Measurements from ENCODE around the gene PLCL2.
"Not testable (repeated sequence)": the region's sequence is repeated elsewhere in the genome, so short reads cannot be mapped to it uniquely, and the experiment has no call there.

The PLCL2 gene

DNA sequence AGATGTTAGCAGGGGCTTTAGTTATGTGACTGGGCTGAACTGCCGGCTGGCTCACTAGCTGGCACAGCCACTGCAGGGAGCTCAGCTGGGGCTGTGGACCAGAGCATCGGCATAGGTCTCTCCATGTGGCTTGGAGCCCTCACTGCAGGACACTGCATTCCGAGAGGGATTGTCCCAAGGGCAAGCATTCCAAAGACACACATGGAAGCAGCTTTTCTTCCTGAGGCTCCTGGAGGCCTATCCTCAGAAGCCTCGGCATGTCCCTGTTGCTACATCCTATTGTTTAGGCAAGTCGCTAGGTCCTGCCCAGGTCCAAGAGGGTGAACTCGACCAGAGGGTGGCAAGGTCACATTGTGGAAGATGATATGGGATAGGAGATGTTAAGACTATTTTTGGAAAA is 209.8 kb downstream of the PLCL2 start:
- no peaks in the 10 kb centered on the region for H3K27me3 ChIP-seq (ENCODE audit: insufficient read depth, low read length, poor library complexity)
- H3K27ac ChIP-seq (ENCODE audit: low read length): no peak overlapping the region
- DNase-seq (no peak), ATAC-seq (ENCODE audit: insufficient read depth, low read depth) (no peak)
- no peaks in the 10 kb centered on the region for H3K9me3 ChIP-seq (ENCODE audit: insufficient read depth, low read length, severe bottlenecking)
- H3K4me2 ChIP-seq (ENCODE audit: insufficient read depth, low read length): no peak overlapping the region
- H2AFZ ChIP-seq (ENCODE audit: low read depth, low read length): no peak overlapping the region
- no peaks in the 10 kb centered on the region for H4K20me1 ChIP-seq (ENCODE audit: insufficient read depth, low read length)
- 0 out of 2 replicates have a peak, but pooled peaks cover 3% of the 10 kb centered on the region for H3K36me3 ChIP-seq (ENCODE audit: insufficient read depth, low read length)
- H3K79me2 ChIP-seq (ENCODE audit: insufficient read depth, low read length): no peaks in the 10 kb centered on the region
- TF ChIP-seq, protein P1, sequence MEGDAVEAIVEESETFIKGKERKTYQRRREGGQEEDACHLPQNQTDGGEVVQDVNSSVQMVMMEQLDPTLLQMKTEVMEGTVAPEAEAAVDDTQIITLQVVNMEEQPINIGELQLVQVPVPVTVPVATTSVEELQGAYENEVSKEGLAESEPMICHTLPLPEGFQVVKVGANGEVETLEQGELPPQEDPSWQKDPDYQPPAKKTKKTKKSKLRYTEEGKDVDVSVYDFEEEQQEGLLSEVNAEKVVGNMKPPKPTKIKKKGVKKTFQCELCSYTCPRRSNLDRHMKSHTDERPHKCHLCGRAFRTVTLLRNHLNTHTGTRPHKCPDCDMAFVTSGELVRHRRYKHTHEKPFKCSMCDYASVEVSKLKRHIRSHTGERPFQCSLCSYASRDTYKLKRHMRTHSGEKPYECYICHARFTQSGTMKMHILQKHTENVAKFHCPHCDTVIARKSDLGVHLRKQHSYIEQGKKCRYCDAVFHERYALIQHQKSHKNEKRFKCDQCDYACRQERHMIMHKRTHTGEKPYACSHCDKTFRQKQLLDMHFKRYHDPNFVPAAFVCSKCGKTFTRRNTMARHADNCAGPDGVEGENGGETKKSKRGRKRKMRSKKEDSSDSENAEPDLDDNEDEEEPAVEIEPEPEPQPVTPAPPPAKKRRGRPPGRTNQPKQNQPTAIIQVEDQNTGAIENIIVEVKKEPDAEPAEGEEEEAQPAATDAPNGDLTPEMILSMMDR (IDR thresholded peaks at IDR 0.05; ENCODE audit: borderline replicate concordance, extremely low read depth, low read length, poor library complexity, severe bottlenecking): no peak
- TF ChIP-seq EZH2 (IDR thresholded peaks at IDR 0.05; ENCODE audit: borderline replicate concordance, low read depth, low read length, severe bottlenecking): no peak
- H3K4me3 ChIP-seq (ENCODE audit: low read depth in 1 of 2, low read length in 2 of 2): no peak overlapping the region
- no peaks in the 10 kb centered on the region for H3K4me1 ChIP-seq (ENCODE audit: insufficient read depth, low read length)
- no peak overlapping the region for H3K9ac ChIP-seq (ENCODE audit: low read depth, low read length)

DNA sequence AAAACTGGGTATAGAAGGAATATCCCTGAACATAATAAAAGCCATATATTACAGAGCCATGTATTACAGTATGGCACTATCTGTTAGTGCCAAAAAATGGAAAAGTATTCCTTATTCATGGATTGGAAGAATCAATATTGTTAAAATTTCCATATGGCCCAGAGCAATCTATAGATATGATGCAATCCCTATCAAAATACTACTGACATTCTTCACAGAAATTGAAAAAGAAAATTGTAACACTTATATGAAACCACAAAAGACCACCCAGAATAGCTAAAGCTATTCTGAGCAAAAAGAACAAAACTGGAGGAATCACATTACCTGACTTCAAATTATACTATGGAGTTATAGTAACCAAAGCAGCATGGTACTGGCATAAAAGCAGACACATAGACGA is 218.8 kb downstream of the PLCL2 start:
- H3K4me1 ChIP-seq (ENCODE audit: insufficient read depth, low read length): no peaks in the 10 kb centered on the region
- H3K36me3 ChIP-seq (ENCODE audit: insufficient read depth, low read length): no peaks in the 10 kb centered on the region
- no peak overlapping the region for H3K9ac ChIP-seq (ENCODE audit: low read depth, low read length)
- ATAC-seq (ENCODE audit: insufficient read depth, low read depth): no peak
- TF ChIP-seq EZH2 (IDR thresholded peaks at IDR 0.05; ENCODE audit: borderline replicate concordance, low read depth, low read length, severe bottlenecking): no peak
- TF ChIP-seq, protein P1 (IDR thresholded peaks at IDR 0.05; ENCODE audit: borderline replicate concordance, extremely low read depth, low read length, poor library complexity, severe bottlenecking): no peak
- no peaks in the 10 kb centered on the region for H3K9me3 ChIP-seq (ENCODE audit: insufficient read depth, low read length, severe bottlenecking)
- H4K20me1 ChIP-seq (ENCODE audit: insufficient read depth, low read length): no peaks in the 10 kb centered on the region
- no peak overlapping the region for H3K27ac ChIP-seq (ENCODE audit: low read length)
- H3K4me2 ChIP-seq (ENCODE audit: insufficient read depth, low read length): no peak overlapping the region
- no peak overlapping the region for H2AFZ ChIP-seq (ENCODE audit: low read depth, low read length)
- no peak overlapping the region for H3K4me3 ChIP-seq (ENCODE audit: low read depth in 1 of 2, low read length in 2 of 2)
- H3K27me3 ChIP-seq (ENCODE audit: insufficient read depth, low read length, poor library complexity): no peaks in the 10 kb centered on the region
- no peak for DNase-seq
- no peaks in the 10 kb centered on the region for H3K79me2 ChIP-seq (ENCODE audit: insufficient read depth, low read length)

DNA sequence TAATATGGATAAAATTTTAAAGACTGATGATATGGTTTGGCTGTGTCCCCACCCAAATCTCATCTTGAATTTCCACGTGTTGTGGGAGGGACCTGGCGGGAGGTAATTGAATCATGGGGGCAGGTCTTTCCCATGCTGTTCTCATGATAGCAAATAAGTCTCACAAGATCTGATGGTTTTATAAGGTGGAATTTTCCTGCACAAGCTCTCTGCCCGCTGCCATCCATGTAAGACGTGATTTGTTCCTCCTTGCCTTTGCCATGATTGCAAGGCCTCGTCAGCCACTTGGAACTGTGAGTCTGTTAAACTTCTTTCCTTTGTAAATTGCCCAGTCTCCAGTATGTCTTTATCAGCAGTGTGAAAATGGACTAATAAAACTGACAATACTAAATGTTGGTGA is 222.0 kb downstream of the PLCL2 start:
- not testable (repeated sequence) for H3K36me3 ChIP-seq (ENCODE audit: insufficient read depth, low read length); H3K4me1 ChIP-seq (ENCODE audit: insufficient read depth, low read length); H2AFZ ChIP-seq (ENCODE audit: low read depth, low read length); H3K4me3 ChIP-seq (ENCODE audit: low read depth in 1 of 2, low read length in 2 of 2); H3K4me2 ChIP-seq (ENCODE audit: insufficient read depth, low read length); H3K9me3 ChIP-seq (ENCODE audit: insufficient read depth, low read length, severe bottlenecking); H3K27me3 ChIP-seq (ENCODE audit: insufficient read depth, low read length, poor library complexity); H3K9ac ChIP-seq (ENCODE audit: low read depth, low read length); H4K20me1 ChIP-seq (ENCODE audit: insufficient read depth, low read length); DNase-seq; H3K27ac ChIP-seq (ENCODE audit: low read length); H3K79me2 ChIP-seq (ENCODE audit: insufficient read depth, low read length); ATAC-seq (ENCODE audit: insufficient read depth, low read depth)

DNA sequence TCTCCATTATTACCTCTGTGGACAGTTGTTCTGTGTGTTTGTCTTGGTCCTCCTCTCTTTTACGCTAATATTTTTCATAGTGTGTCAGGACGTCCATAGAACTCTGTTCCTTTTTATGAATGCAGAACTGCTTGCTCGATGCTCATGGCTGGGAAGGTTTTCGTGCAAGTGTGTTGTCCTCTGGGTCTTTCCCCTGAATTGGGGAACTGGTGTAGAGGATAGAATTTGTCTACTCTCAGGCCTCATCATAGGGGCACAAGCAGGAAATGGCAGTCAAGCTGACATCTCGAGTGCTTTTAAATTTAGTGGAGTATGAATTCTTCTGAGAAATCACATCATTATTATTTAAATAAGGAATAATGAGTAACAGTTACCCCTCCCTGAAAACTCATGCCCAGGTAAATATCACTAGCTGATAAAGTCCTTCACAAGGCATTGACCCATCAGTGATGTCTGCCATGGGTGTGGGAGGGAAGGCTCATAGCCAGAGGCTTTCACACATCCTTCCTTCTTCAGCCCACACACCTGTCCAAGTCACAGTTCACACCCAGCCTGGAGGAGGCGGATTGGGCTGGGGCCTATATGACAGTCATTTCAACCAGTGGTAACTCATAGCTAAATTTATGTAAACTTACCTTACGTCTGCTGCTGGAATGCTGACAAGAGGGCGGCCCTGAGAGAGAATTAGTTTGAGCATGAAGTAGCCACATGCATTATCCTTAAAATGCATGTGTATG is 226.1 kb downstream of the PLCL2 start:
- H3K79me2 ChIP-seq (ENCODE audit: insufficient read depth, low read length): no peaks in the 10 kb centered on the region

More for the DNA sequence above, 226.1 kb downstream of the PLCL2 start:
- Histone ChIP-seq H3K4me3 (ENCODE audit: low read depth in 1 of 2, low read length in 2 of 2) (no peak overlapping the region), H3K27me3 (ENCODE audit: insufficient read depth, low read length, poor library complexity) (no peaks in the 10 kb centered on the region), H3K4me1 (ENCODE audit: insufficient read depth, low read length) (no peaks in the 10 kb centered on the region), H3K27ac (ENCODE audit: low read length) (no peak overlapping the region), H3K36me3 (ENCODE audit: insufficient read depth, low read length) (no peaks in the 10 kb centered on the region), H3K9ac (ENCODE audit: low read depth, low read length) (no peak overlapping the region), H3K4me2 (ENCODE audit: insufficient read depth, low read length) (no peak overlapping the region), H3K9me3 (ENCODE audit: insufficient read depth, low read length, severe bottlenecking) (no peaks in the 10 kb centered on the region), H4K20me1 (ENCODE audit: insufficient read depth, low read length) (no peaks in the 10 kb centered on the region), H2AFZ (ENCODE audit: low read depth, low read length) (no peak overlapping the region)
- no peak for TF ChIP-seq EZH2 (IDR thresholded peaks at IDR 0.05; ENCODE audit: borderline replicate concordance, low read depth, low read length, severe bottlenecking)
- TF ChIP-seq, protein P1 (IDR thresholded peaks at IDR 0.05; ENCODE audit: borderline replicate concordance, extremely low read depth, low read length, poor library complexity, severe bottlenecking): no peak
- no peak for DNase-seq
- ATAC-seq (ENCODE audit: insufficient read depth, low read depth): no peak

All from DND-41 (cell line).